Keratinocyte (primary cell): ENCODE data around the gene NRM. TPM values are rescaled to one million over a fixed set of nuclear protein-coding genes. Genes with fewer than 3 reads are reported as not detected.

Experiments
- DNase-seq: peaks from one replicate; pipeline ENCODE4 v3.0.0-alpha.2; 2011; ENCODE audit warnings: low read depth, missing footprints, low spot score
- FAIRE-seq: peaks from 2 replicates; lab custom pipeline; 2011; peaks lifted over from hg19 to GRCh38; lab: Jason Lieb, UNC
- H2AFZ ChIP-seq: 2 replicates; pipeline ENCODE4 v1.6.0; 2012; ENCODE audit warnings: low read length, control low read depth, inconsistent platforms; ENCODE audit not compliant: control insufficient read depth
- H3K27ac ChIP-seq: 2 replicates; pipeline ENCODE4 v1.5.1; 2011; ENCODE audit warnings: low read length; ENCODE audit not compliant: control insufficient read depth, insufficient read depth
- H3K27me3 ChIP-seq: 3 replicates; pipeline ENCODE4 v1.6.0; 2011; ENCODE audit warnings: low read length; ENCODE audit not compliant: control insufficient read depth, insufficient read depth; ENCODE audit errors: extremely low read depth
- H3K36me3 ChIP-seq, 2 experiments: 2 replicates in 1 of 2; 3 replicates in 1 of 2; pipeline ENCODE4 v1.5.1; 2011; ENCODE audit warnings: low read length in 2 of 2, mild to moderate bottlenecking in 1 of 2; ENCODE audit not compliant: control insufficient read depth in 2 of 2, insufficient read depth in 2 of 2; ENCODE audit errors: extremely low read depth in 1 of 2
- H3K4me1 ChIP-seq: 3 replicates; pipeline ENCODE4 v1.5.1; 2011; ENCODE audit warnings: low read length; ENCODE audit not compliant: control insufficient read depth, insufficient read depth; ENCODE audit errors: extremely low read depth
- H3K4me2 ChIP-seq: 3 replicates; pipeline ENCODE4 v1.6.0; 2011; ENCODE audit warnings: low read depth, low read length; ENCODE audit not compliant: control insufficient read depth, insufficient read depth; ENCODE audit errors: extremely low read depth
- H3K4me3 ChIP-seq, 3 experiments: fragments of 200-600 bp in 1 of 3; sonication (generic) in 1 of 3; 2 replicates in 2 of 3; 3 replicates in 1 of 3; pipeline ENCODE4 v1.5.1; 2011 to 2016; ENCODE audit warnings: low read length in 3 of 3, mild to moderate bottlenecking in 3 of 3, control low read depth in 2 of 3, inconsistent platforms in 1 of 3, low read depth in 1 of 3, mixed read lengths in 1 of 3, mixed run types in 1 of 3, moderate library complexity in 1 of 3; ENCODE audit not compliant: control insufficient read depth in 2 of 3, insufficient read depth in 2 of 3; ENCODE audit errors: extremely low read depth in 1 of 3
- H3K79me2 ChIP-seq: 2 replicates; pipeline ENCODE4 v1.6.0; 2012; ENCODE audit warnings: low read length; ENCODE audit not compliant: control insufficient read depth, insufficient read depth
- H3K9ac ChIP-seq: 3 replicates; pipeline ENCODE4 v1.6.0; 2011; ENCODE audit warnings: low read length; ENCODE audit not compliant: control insufficient read depth, insufficient read depth; ENCODE audit errors: extremely low read depth
- H3K9me1 ChIP-seq: 3 replicates; pipeline ENCODE4 v1.6.0; 2011; ENCODE audit warnings: low read length; ENCODE audit not compliant: control insufficient read depth, insufficient read depth; ENCODE audit errors: extremely low read depth
- H3K9me3 ChIP-seq: 2 replicates; pipeline ENCODE4 v1.5.1; 2012; ENCODE audit warnings: low read depth, low read length; ENCODE audit not compliant: control insufficient read depth
- H4K20me1 ChIP-seq: 3 replicates; pipeline ENCODE4 v1.6.0; 2011; ENCODE audit warnings: low read length; ENCODE audit not compliant: control insufficient read depth, insufficient read depth; ENCODE audit errors: extremely low read depth
- EZH2 ChIP-seq: IDR thresholded peaks from one replicate; pipeline ENCODE4 v1.6.1; 2012; ENCODE audit warnings: inconsistent platforms, mild to moderate bottlenecking, low read length, moderate library complexity
- dilution Hi-C: fragments of 300-500 bp; cut with MboI; formaldehyde crosslinking; loops from one replicate; pipeline ENCODE4 v1.7.0; 2020; ENCODE audit warnings: low sequenced_read_pairs; ENCODE audit not compliant: extremely low pct_ligation_motif_present
- polyA plus RNA-seq, 5 experiments: library from polyadenylated mRNA; depleted of rRNA in 3 of 5; stranded (reverse) in 3 of 5; stranded (forward) in 1 of 5; unstranded in 1 of 5; fragments of >200 nt; gene quantifications; 1 replicate in 1 of 5; 2 replicates in 3 of 5; 3 replicates in 1 of 5; pipeline versions ENCODE4 v1.2.1 to v1.2.3, GENCODE V29; 2011 to 2012; ENCODE audit warnings: missing spikeins in 2 of 5, low read depth in 1 of 5, low replicate concordance in 1 of 5
- TF ChIP-seq, protein P1 (sequence below), 3 experiments: IDR thresholded peaks in 1 of 3; conservative IDR thresholded peaks in 1 of 3; optimal IDR thresholded peaks in 1 of 3; 2 replicates in 2 of 3; 3 replicates in 1 of 3; pipeline versions ENCODE3 to v1.5.1; 2011; ENCODE audit warnings: low read length in 3 of 3, mild to moderate bottlenecking in 3 of 3, moderate library complexity in 2 of 3, control low read depth in 1 of 3, inconsistent platforms in 1 of 3; ENCODE audit not compliant: insufficient read depth in 2 of 3; ENCODE audit errors: extremely low read depth in 1 of 3

Gene NRM
- polyA plus RNA-seq, 1 donor (not counting 4 experiments of a cell fraction or from before 2014, with no cell fraction given) = 7.0 TPM

DNA sequence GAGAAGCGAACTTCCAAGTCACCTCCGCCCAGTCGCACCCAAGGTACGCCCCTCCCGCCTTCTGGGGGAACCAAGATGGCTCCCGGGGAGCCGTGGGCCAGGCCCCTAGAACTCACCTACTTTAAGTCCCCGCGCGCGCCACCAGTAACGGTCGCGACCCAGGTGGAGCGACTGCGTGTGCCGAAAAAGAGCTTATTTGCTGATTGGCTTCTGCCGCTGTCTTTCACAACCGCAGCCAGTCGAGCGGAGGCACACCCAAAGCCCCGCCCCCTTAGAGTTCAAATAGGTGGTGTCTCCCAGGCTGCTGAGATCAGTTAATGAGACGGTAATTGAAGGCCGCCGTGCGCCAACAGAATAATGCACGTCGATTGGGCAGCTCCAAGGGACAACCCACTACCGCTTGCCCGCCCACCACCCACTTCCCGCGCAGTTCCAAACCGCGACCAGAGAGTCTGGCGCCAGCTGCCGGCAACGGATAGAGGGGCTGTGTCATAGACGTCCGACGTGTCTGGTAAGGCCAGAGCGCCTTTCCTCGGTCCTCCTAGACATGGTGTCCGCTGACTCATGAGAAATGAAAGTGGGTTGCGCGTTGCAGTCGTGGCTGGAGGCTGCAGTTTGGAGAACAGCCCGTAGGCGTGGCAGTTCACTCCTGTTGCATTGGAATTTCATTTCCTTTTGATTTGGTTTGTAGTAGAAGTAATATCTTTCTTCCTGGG, 26.5 kb upstream of the NRM start, which contains the start of gene MDC1:
Gene MDC1 (minus strand): TSS at position 153 of the 716 bp plus-strand sequence. CDS start 2,106 bp downstream, outside the sequence.
- TF ChIP-seq, protein P1, sequence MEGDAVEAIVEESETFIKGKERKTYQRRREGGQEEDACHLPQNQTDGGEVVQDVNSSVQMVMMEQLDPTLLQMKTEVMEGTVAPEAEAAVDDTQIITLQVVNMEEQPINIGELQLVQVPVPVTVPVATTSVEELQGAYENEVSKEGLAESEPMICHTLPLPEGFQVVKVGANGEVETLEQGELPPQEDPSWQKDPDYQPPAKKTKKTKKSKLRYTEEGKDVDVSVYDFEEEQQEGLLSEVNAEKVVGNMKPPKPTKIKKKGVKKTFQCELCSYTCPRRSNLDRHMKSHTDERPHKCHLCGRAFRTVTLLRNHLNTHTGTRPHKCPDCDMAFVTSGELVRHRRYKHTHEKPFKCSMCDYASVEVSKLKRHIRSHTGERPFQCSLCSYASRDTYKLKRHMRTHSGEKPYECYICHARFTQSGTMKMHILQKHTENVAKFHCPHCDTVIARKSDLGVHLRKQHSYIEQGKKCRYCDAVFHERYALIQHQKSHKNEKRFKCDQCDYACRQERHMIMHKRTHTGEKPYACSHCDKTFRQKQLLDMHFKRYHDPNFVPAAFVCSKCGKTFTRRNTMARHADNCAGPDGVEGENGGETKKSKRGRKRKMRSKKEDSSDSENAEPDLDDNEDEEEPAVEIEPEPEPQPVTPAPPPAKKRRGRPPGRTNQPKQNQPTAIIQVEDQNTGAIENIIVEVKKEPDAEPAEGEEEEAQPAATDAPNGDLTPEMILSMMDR (optimal IDR thresholded peaks at IDR 0.05 in 1 of 3, IDR thresholded peaks at IDR 0.05 in 1 of 3, conservative IDR thresholded peaks at IDR 0.05 in 1 of 3; ENCODE audit: extremely low read depth in 1 of 3, insufficient read depth in 2 of 3, low read length in 3 of 3) = peak; percentile 5 to 39 (median 29)
- TF ChIP-seq EZH2 = no peak
- Histone ChIP-seq H3K9me3 (no peaks in the 10 kb centered on the region), H3K27me3 (no peaks in the 10 kb centered on the region), H3K27ac (peak within 1 kb of the TSS; percentile 86), H2AFZ (peak within 1 kb of the TSS; percentile 50), H3K4me3 (peak within 1 kb of the TSS; percentile 52 to 74 (median 71)), H4K20me1 (peaks cover 6% of the 10 kb centered on the region), H3K9ac (peak within 1 kb of the TSS; percentile 81), H3K4me2 (peak within 1 kb of the TSS; percentile 95), H3K36me3 (peaks cover 14 to 20% of the 10 kb centered on the region in 2 experiments), H3K79me2 (peaks cover 24% of the 10 kb centered on the region), H3K4me1 (peaks cover 24% of the 10 kb centered on the region), H3K9me1 (no peaks in the 10 kb centered on the region)
- dilution Hi-C loops = no loop called here
- DNase-seq (peak; percentile 99), FAIRE-seq (peak; percentile 79)

DNA sequence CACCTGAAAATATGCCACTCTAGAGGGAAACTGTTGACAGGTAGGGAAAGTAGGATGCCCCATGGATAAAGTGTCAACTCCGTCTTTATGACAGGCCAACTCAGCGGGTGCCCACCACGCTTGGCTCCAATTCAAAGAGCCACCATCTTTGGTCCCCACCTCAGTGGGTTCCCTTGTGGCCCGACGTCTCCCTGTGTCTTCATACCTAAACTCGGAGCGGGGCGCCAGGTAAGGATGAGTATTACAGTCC, 26.0 kb upstream of the NRM start:
- H4K20me1 ChIP-seq = peaks cover 3% of the 10 kb centered on the region
- H3K4me1 ChIP-seq = peaks cover 26% of the 10 kb centered on the region
- peaks cover 14 to 18% of the 10 kb centered on the region in 2 experiments for H3K36me3 ChIP-seq
- no peaks in the 10 kb centered on the region for H3K9me3 ChIP-seq
- dilution Hi-C loops = no loop called here
- FAIRE-seq (no peak), DNase-seq (no peak)
- H3K79me2 ChIP-seq = peaks cover 19% of the 10 kb centered on the region
- no peak for TF ChIP-seq EZH2
- TF ChIP-seq, protein P1 (optimal IDR thresholded peaks at IDR 0.05 in 1 of 3, IDR thresholded peaks at IDR 0.05 in 1 of 3, conservative IDR thresholded peaks at IDR 0.05 in 1 of 3; ENCODE audit: extremely low read depth in 1 of 3, insufficient read depth in 2 of 3, low read length in 3 of 3) = no peak
- H3K4me3 ChIP-seq = peak overlapping the region; percentile 52 to 74 (median 71)
- H3K4me2 ChIP-seq = peak overlapping the region; percentile 95
- peak overlapping the region; percentile 81 for H3K9ac ChIP-seq
- H3K27ac ChIP-seq = peak overlapping the region; percentile 81
- peak overlapping the region; percentile 48 for H2AFZ ChIP-seq
- H3K9me1 ChIP-seq = no peaks in the 10 kb centered on the region
- H3K27me3 ChIP-seq = no peaks in the 10 kb centered on the region
